Measurements from ENCODE around the gene F9. TPM values are rescaled to one million over a fixed set of nuclear protein-coding genes. Genes with fewer than 3 reads are reported as not detected.

F9 gene
- not detected in 2 replicates for total RNA-seq

GRCh38 chrX:139530550-139530949 is at the start of gene F9:
F9 (plus strand) TSS chrX:139530739; CDS start chrX:139530765, 26 bp downstream.

Other genes with a start within 250 kb of the F9 start
- not detected in 2 replicates for gene MCF2, start 177.4 kb downstream of the F9 start, total RNA-seq

Measured in mammary microvascular endothelial cell (primary cell).